Spleen (tissue), 11 donors: ENCODE data around the gene CSN2. TPM values are rescaled to one million over a fixed set of nuclear protein-coding genes. Genes with fewer than 3 reads are reported as not detected.

Experiments used
- DNase-seq: peaks from one replicate; pipeline ENCODE4 v3.0.0-alpha.2; 2020
- H3K27ac ChIP-seq, 8 donors: fragments of 200-600 bp; sonication (generic) in 7 of 8; 1 replicate in 4 of 8; 2 replicates in 4 of 8; pipeline versions ENCODE4 v1.5.0 to v1.8.0; 2016 to 2021; ENCODE audit warnings: inconsistent platforms in 4 of 8, mild to moderate bottlenecking in 4 of 8, moderate library complexity in 1 of 8
- H3K27me3 ChIP-seq, 7 donors: fragments of 200-600 bp; sonication (generic) in 6 of 7; replicated peaks in 1 of 7; 1 replicate in 4 of 7; 2 replicates in 3 of 7; pipeline versions ENCODE4 v1.5.0 to v1.8.0; 2016 to 2021; ENCODE audit warnings: inconsistent platforms in 3 of 7, mild to moderate bottlenecking in 1 of 7
- H3K36me3 ChIP-seq, 6 donors: fragments of 200-600 bp; sonication (generic) in 5 of 6; 1 replicate in 4 of 6; 2 replicates in 2 of 6; pipeline versions ENCODE4 v1.5.0 to v1.8.0; 2016 to 2021; ENCODE audit warnings: inconsistent platforms in 2 of 6
- H3K4me1 ChIP-seq, 6 donors: fragments of 200-600 bp; sonication (generic) in 5 of 6; 1 replicate in 3 of 6; 2 replicates in 3 of 6; pipeline versions ENCODE4 v1.5.0 to v1.8.0; 2016 to 2021; ENCODE audit warnings: inconsistent platforms in 3 of 6
- H3K4me3 ChIP-seq, 8 donors: fragments of 200-600 bp; sonication (generic) in 7 of 8; 1 replicate in 4 of 8; 2 replicates in 4 of 8; pipeline versions ENCODE4 v1.5.0 to v1.8.0; 2016 to 2021; ENCODE audit warnings: inconsistent platforms in 4 of 8, mild to moderate bottlenecking in 4 of 8, moderate library complexity in 2 of 8
- H3K9me3 ChIP-seq, 8 donors: fragments of 200-600 bp; sonication (generic) in 7 of 8; 1 replicate in 4 of 8; 2 replicates in 4 of 8; pipeline versions ENCODE4 v1.5.0 to v1.8.0; 2016 to 2021; ENCODE audit warnings: inconsistent platforms in 4 of 8
- CTCF ChIP-seq, 11 experiments: fragments of 200-600 bp in 7 of 11; fragments of 450-650 bp in 4 of 11; sonication (generic) in 4 of 11; IDR thresholded peaks in 8 of 11; conservative IDR thresholded peaks in 3 of 11; 1 replicate in 7 of 11; 2 replicates in 4 of 11; pipeline versions ENCODE4 v1.4.0 to v1.8.0; 2016 to 2021; ENCODE audit warnings: antibody characterized with exemption in 11 of 11, inconsistent platforms in 4 of 11, mild to moderate bottlenecking in 1 of 11
- POLR2A ChIP-seq, 3 donors: fragments of 450-650 bp; IDR thresholded peaks; one replicate each; pipeline ENCODE4 v1.5.1; 2017; ENCODE audit warnings: antibody characterized with exemption in 3 of 3, mild to moderate bottlenecking in 1 of 3
- POLR2AphosphoS5 ChIP-seq, 3 donors: sonication (generic); formaldehyde crosslinking; IDR thresholded peaks; one replicate each; pipeline ENCODE4 v1.5.1; 2017; ENCODE audit warnings: antibody characterized with exemption in 3 of 3
- WGBS, 5 donors: extraction: QIAGEN DNeasy Blood & Tissue Kit in 3 of 5; methylation state at CpG; one replicate each; pipeline versions ENCODE4 v1.1.5 to v1.1.7; 2013 to 2018; 5-methylcytosine and 5-hydroxymethylcytosine counted together
- intact Hi-C: fragments of 100-400 bp; cut with DNase I; formaldehyde crosslinking; loops from one replicate; pipeline ENCODE4 v1.15.0; 2023; ENCODE audit warnings: low total_unique reads
- polyA plus RNA-seq, 3 donors: library from polyadenylated mRNA; stranded (reverse); fragments of 200-250 nt; gene quantifications; one replicate each; pipeline ENCODE4 v1.2.1, GENCODE V29; 2013
- total RNA-seq, 7 donors: library from RNA; depleted of rRNA in 3 of 7; stranded (reverse); fragments of >200 nt in 3 of 7; fragmentation: NEBNext Ultra II Directional in 4 of 7; extraction: Animal tissue kit (Norgen Biotek cat#: 25700) in 4 of 7; gene quantifications; one replicate each; pipeline versions ENCODE4 v1.1.0 to v1.2.1, GENCODE V29; 2016 to 2021
- donor health status: healthy with polysubstance abuse.
- donor health status: DM: no; HTN: no; CAD: no; lungs with moderate emphysema.
- donor health status: DM: no; HTN: no; CAD: no.
- donor health status: Bipolar disorder and iron deficiency.
- donor health status: healthy.
- donor health status: DM: no; HTN: no; CAD: no.
- donor health status: DM: yes; HTN: yes; CAD: no.

Gene CSN2
- total and polyA plus RNA-seq, 10 donors: not detected

GRCh38 chr4:69970071-69970470, 4.5 kb upstream of the CSN2 start:
- no peak for DNase-seq
- intact Hi-C loops: no loop called here
- Histone ChIP-seq H3K9me3 (no peaks in the 10 kb centered on the region), H3K4me1 (no peaks in the 10 kb centered on the region), H3K36me3 (no peaks in the 10 kb centered on the region), H3K27me3 (no peaks in the 10 kb centered on the region), H3K4me3 (no peak overlapping the region), H3K27ac (no peak overlapping the region)
- TF ChIP-seq POLR2AphosphoS5 (IDR thresholded peaks at IDR 0.05) (no peak), CTCF (IDR thresholded peaks at IDR 0.05 in 8 of 11, conservative IDR thresholded peaks at IDR 0.05 in 3 of 11) (no peak), POLR2A (IDR thresholded peaks at IDR 0.05) (no peak)
- WGBS, 5 donors: 14 to 21% (median 19%) methylated on average over 1 of the region's 1 CpG

GRCh38 chr4:69957209-69957608, 8.3 kb downstream of the CSN2 start:
- Histone ChIP-seq H3K9me3 (peaks cover 0 to 2% (median 0%) of the 10 kb centered on the region in 8 donors), H3K27ac (no peak overlapping the region), H3K4me1 (no peaks in the 10 kb centered on the region), H3K4me3 (no peak overlapping the region), H3K27me3 (no peaks in the 10 kb centered on the region), H3K36me3 (no peaks in the 10 kb centered on the region)
- TF ChIP-seq POLR2AphosphoS5 (IDR thresholded peaks at IDR 0.05): no peak
- no peak for TF ChIP-seq POLR2A (IDR thresholded peaks at IDR 0.05)
- TF ChIP-seq CTCF (IDR thresholded peaks at IDR 0.05 in 8 of 11, conservative IDR thresholded peaks at IDR 0.05 in 3 of 11): no peak
- intact Hi-C loops: no loop called here
- WGBS, 5 donors: 89 to 96% (median 90%) methylated on average over 1 of the region's 1 CpG
- DNase-seq: peak; percentile 55

- intact Hi-C loops: no loop called here
These were observed 13.9 kb downstream of the CSN2 start for GRCh38 chr4:69951602-69952001.

GRCh38 chr4:69936566-69936965, 29.0 kb downstream of the CSN2 start:
- Histone ChIP-seq H3K4me1 (no peaks in the 10 kb centered on the region), H3K36me3 (no peaks in the 10 kb centered on the region), H3K9me3 (no peaks in the 10 kb centered on the region), H3K27me3 (no peaks in the 10 kb centered on the region), H3K27ac (no peak overlapping the region), H3K4me3 (no peak overlapping the region)
- no peak for TF ChIP-seq POLR2A (IDR thresholded peaks at IDR 0.05)
- TF ChIP-seq POLR2AphosphoS5 (IDR thresholded peaks at IDR 0.05): no peak
- no peak for TF ChIP-seq CTCF (IDR thresholded peaks at IDR 0.05 in 8 of 11, conservative IDR thresholded peaks at IDR 0.05 in 3 of 11)
- intact Hi-C loops: no loop called here
- no peak for DNase-seq

More at GRCh38 chr4:69951602-69952001, 13.9 kb downstream of the CSN2 start:
- no peak overlapping the region for H3K27ac ChIP-seq
- TF ChIP-seq POLR2AphosphoS5 (IDR thresholded peaks at IDR 0.05) (no peak), POLR2A (IDR thresholded peaks at IDR 0.05) (no peak), CTCF (IDR thresholded peaks at IDR 0.05 in 8 of 11, conservative IDR thresholded peaks at IDR 0.05 in 3 of 11) (no peak)
- DNase-seq: no peak
- H3K36me3 ChIP-seq: no peaks in the 10 kb centered on the region
- no peak overlapping the region for H3K4me3 ChIP-seq
- WGBS, 5 donors: 61 to 72% (median 64%) methylated on average over 3 of the region's 3 CpGs
- H3K9me3 ChIP-seq: peaks cover 0 to 4% (median 0%) of the 10 kb centered on the region in 8 donors
- no peaks in the 10 kb centered on the region for H3K27me3 ChIP-seq
- H3K4me1 ChIP-seq: no peaks in the 10 kb centered on the region
